ENCODE measurements around the gene RAB38.

The RAB38 gene

GRCh38 chr11:88174709-88175568 lies at the start of gene RAB38:
Gene RAB38, minus strand, starts transcription at chr11:88175443. Its CDS starts 59 bp downstream, at chr11:88175384.
- no peak for DNase-seq (ENCODE audit: low read depth, low spot score)

GRCh38 chr11:88213406-88213805 lies 38.2 kb upstream of the RAB38 start:
- DNase-seq (ENCODE audit: low read depth, low spot score) = no peak

- DNase-seq (ENCODE audit: low read depth, low spot score) = no peak
These were observed 37.1 kb upstream of the RAB38 start for GRCh38 chr11:88212300-88212699.

GRCh38 chr11:88208745-88209144 lies 33.5 kb upstream of the RAB38 start:
- DNase-seq (ENCODE audit: low read depth, low spot score) = no peak

GRCh38 chr11:88206751-88207150 lies 31.5 kb upstream of the RAB38 start:
- DNase-seq (ENCODE audit: low read depth, low spot score) = no peak

- no peak for DNase-seq (ENCODE audit: low read depth, low spot score)
These were observed 29.1 kb upstream of the RAB38 start for GRCh38 chr11:88204353-88204752.

GRCh38 chr11:88203604-88204003 lies 28.4 kb upstream of the RAB38 start:
- DNase-seq (ENCODE audit: low read depth, low spot score) = no peak

GRCh38 chr11:88202498-88202897 lies 27.3 kb upstream of the RAB38 start:
- no peak for DNase-seq (ENCODE audit: low read depth, low spot score)

- no peak for DNase-seq (ENCODE audit: low read depth, low spot score)
These were observed 21.1 kb upstream of the RAB38 start for GRCh38 chr11:88196393-88196792.

GRCh38 chr11:88195908-88196307 lies 20.7 kb upstream of the RAB38 start:
- DNase-seq (ENCODE audit: low read depth, low spot score) = no peak

GRCh38 chr11:88194990-88195389 lies 19.7 kb upstream of the RAB38 start:
- DNase-seq (ENCODE audit: low read depth, low spot score) = no peak

GRCh38 chr11:88193278-88193677 lies 18.0 kb upstream of the RAB38 start:
- DNase-seq (ENCODE audit: low read depth, low spot score) = no peak

GRCh38 chr11:88188932-88189253 lies 13.7 kb upstream of the RAB38 start:
- no peak for DNase-seq (ENCODE audit: low read depth, low spot score)

- DNase-seq (ENCODE audit: low read depth, low spot score) = no peak
These were observed 13.1 kb upstream of the RAB38 start for GRCh38 chr11:88188251-88188931.

- no peak for DNase-seq (ENCODE audit: low read depth, low spot score)
These were observed 8.0 kb upstream of the RAB38 start for GRCh38 chr11:88183233-88183632.

GRCh38 chr11:88181776-88182175 lies 6.5 kb upstream of the RAB38 start:
- DNase-seq (ENCODE audit: low read depth, low spot score) = no peak

- DNase-seq (ENCODE audit: low read depth, low spot score) = no peak
These were observed 4.9 kb upstream of the RAB38 start for GRCh38 chr11:88179971-88180629.

GRCh38 chr11:88179141-88179540 lies 3.9 kb upstream of the RAB38 start:
- no peak for DNase-seq (ENCODE audit: low read depth, low spot score)

- DNase-seq (ENCODE audit: low read depth, low spot score) = no peak
These were observed 2.9 kb upstream of the RAB38 start for GRCh38 chr11:88178191-88178590.

- DNase-seq (ENCODE audit: low read depth, low spot score) = no peak
These were observed 379 bp upstream of the RAB38 start for GRCh38 chr11:88175569-88176075.

- no peak for DNase-seq (ENCODE audit: low read depth, low spot score)
These were observed 1.3 kb downstream of the RAB38 start for GRCh38 chr11:88173956-88174355.

GRCh38 chr11:88171982-88172381 lies 3.3 kb downstream of the RAB38 start:
- DNase-seq (ENCODE audit: low read depth, low spot score) = no peak
